Cardiac muscle cell (in vitro differentiated cells and primary cell): ENCODE data around the gene DUSP3. TPM values are rescaled to one million over a fixed set of nuclear protein-coding genes. Genes with fewer than 3 reads are reported as not detected.

Experiments used
- DNase-seq, 2 donors: peaks; one replicate each; pipeline versions ENCODE4 v3.0.0 to v3.0.0-alpha.2; 2010 to 2017; ENCODE audit warnings: low read depth in 1 of 2, low spot score in 1 of 2
- H3K27ac ChIP-seq: fragments of 200-600 bp; sonication (generic); 2 replicates; pipeline ENCODE4 v1.5.1; 2016
- H3K27me3 ChIP-seq: fragments of 200-600 bp; sonication (generic); 2 replicates; pipeline ENCODE4 v1.6.0; 2016; ENCODE audit warnings: control low read depth
- H3K36me3 ChIP-seq: fragments of 200-600 bp; sonication (generic); 2 replicates; pipeline ENCODE4 v1.5.1; 2016; ENCODE audit warnings: control low read depth
- H3K4me1 ChIP-seq: fragments of 200-600 bp; sonication (generic); 2 replicates; pipeline ENCODE4 v1.8.1; 2017; ENCODE audit warnings: low read depth, mild to moderate bottlenecking, mixed run types
- H3K4me3 ChIP-seq: fragments of 200-600 bp; sonication (generic); 2 replicates; pipeline ENCODE4 v1.5.1; 2016; ENCODE audit warnings: mild to moderate bottlenecking
- H3K9me3 ChIP-seq: fragments of 200-600 bp; sonication (generic); 2 replicates; pipeline ENCODE4 v1.5.1; 2017; ENCODE audit warnings: low read depth, mild to moderate bottlenecking, control low read depth
- polyA plus RNA-seq: library from polyadenylated mRNA; unstranded; fragments of >200 nt; fragmentation: Nextera tagmentation; extraction: Ambion mirVana; gene quantifications from 2 replicates; pipeline ENCODE4 v1.2.1, GENCODE V29; 2016
- total RNA-seq: library from RNA; depleted of rRNA; stranded (reverse); fragments of >200 nt; gene quantifications from 2 replicates; pipeline ENCODE4 v1.2.3, GENCODE V29; 2016
- TF ChIP-seq, protein P1 (sequence below): IDR thresholded peaks from 2 replicates; pipeline ENCODE4 v1.5.1; 2012; ENCODE audit warnings: low read depth, mild to moderate bottlenecking, low read length

Gene DUSP3
- total and polyA plus RNA-seq, 2 experiments from 2014 or later = 58.7 to 66.2 TPM

DNA sequence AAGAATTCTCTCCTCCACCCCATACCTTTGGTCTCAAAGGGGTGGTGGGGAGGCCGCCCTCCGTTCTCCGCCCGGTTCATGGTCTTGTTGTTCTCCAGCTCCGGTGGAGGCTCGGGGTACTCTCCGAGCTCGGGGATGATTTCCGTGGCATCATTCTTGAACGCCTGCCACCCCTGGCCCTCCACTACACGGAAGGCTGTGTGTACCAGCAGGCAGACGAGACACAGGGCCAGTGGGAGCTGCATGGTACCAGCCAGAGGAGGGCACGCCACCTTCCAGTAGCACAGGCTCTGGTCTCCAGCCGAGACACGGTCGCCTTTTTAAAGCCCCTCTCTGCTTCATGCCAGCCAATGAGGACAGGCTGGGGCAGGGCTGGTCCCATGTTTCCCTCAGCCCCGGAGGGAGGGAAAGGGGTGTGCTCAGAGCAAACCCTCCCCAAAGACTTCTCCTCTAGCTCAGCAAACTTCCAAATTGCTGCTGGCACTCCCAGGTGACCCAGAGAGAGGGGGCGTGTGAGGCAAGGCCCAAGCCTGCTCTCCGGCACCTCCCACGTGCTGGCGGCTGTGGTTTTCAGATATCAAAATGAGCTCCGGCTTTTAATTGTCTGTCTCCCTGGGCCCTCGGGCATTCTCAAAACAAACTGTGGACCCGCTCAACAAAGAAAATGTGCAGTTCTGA, 20.1 kb downstream of the DUSP3 start, which contains the start of gene SOST:
TSS of gene SOST (minus strand) at position 295 of the 678 bp plus-strand sequence. CDS start at position 245, 50 bp downstream.
- no peak within 1 kb of the TSS for H3K27ac ChIP-seq
- H3K9me3 ChIP-seq = no peaks in the 10 kb centered on the region
- no peak within 1 kb of the TSS for H3K4me3 ChIP-seq
- peaks cover 30% of the 10 kb centered on the region for H3K27me3 ChIP-seq
- peak in 1 of 2 donors; percentile 27 for DNase-seq
- H3K36me3 ChIP-seq = no peaks in the 10 kb centered on the region
- TF ChIP-seq, protein P1, sequence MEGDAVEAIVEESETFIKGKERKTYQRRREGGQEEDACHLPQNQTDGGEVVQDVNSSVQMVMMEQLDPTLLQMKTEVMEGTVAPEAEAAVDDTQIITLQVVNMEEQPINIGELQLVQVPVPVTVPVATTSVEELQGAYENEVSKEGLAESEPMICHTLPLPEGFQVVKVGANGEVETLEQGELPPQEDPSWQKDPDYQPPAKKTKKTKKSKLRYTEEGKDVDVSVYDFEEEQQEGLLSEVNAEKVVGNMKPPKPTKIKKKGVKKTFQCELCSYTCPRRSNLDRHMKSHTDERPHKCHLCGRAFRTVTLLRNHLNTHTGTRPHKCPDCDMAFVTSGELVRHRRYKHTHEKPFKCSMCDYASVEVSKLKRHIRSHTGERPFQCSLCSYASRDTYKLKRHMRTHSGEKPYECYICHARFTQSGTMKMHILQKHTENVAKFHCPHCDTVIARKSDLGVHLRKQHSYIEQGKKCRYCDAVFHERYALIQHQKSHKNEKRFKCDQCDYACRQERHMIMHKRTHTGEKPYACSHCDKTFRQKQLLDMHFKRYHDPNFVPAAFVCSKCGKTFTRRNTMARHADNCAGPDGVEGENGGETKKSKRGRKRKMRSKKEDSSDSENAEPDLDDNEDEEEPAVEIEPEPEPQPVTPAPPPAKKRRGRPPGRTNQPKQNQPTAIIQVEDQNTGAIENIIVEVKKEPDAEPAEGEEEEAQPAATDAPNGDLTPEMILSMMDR = no peak
- H3K4me1 ChIP-seq = no peaks in the 10 kb centered on the region

DNA sequence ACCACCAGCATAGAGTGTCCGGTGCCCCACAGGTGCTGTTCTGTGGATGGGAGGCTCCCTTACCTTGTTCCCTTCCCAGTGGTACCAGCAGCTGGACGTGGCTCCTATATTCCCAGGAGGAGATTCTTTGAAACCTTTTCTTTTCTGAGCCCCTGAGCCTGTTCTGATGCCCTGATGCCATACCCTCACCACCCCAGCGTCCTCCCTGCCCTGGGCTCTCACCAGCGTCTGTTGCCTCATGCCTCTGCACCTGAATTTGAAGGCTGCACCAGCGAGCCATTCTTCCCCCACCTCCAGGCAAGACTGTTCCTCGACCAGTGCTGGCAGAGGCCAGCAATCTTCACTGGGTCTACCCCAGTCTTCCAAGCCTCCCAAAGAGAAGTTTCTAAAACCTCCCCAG, 20.7 kb downstream of the DUSP3 start:
- no peaks in the 10 kb centered on the region for H3K4me1 ChIP-seq
- no peak overlapping the region for H3K4me3 ChIP-seq
- H3K36me3 ChIP-seq = no peaks in the 10 kb centered on the region
- DNase-seq = no peak
- no peak overlapping the region for H3K27ac ChIP-seq
- H3K27me3 ChIP-seq = peaks cover 35% of the 10 kb centered on the region
- TF ChIP-seq, protein P1 = no peak
- H3K9me3 ChIP-seq = no peaks in the 10 kb centered on the region

DNA sequence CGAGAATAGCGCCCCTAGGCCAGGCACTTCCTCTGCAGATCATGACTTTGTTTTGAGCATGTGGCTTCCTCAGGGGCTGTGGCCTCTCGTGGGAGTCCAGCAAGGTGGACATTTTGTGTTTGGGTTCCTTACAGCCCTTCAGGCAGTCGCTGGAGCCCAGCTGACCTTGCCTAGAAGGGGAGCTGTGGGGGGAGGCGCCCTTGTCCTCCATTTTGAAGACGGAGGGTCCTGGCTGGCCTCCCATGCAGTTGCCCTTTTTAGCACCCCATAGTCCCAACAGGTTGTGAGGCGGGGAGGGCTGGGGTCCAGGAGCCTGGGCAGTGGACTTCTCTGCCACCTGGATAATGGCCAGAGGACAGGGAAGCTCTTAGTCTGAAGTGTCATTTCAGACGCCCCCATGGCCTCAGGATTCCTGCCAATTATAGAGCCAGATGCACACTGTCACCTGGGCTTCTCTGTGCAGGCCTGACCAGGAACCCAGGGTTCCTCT, 21.6 kb downstream of the DUSP3 start:
- TF ChIP-seq, protein P1 = no peak
- no peak overlapping the region for H3K27ac ChIP-seq
- H3K27me3 ChIP-seq = peaks cover 39% of the 10 kb centered on the region
- H3K9me3 ChIP-seq = no peaks in the 10 kb centered on the region
- DNase-seq = no peak
- H3K4me3 ChIP-seq = no peak overlapping the region
- no peaks in the 10 kb centered on the region for H3K36me3 ChIP-seq
- no peaks in the 10 kb centered on the region for H3K4me1 ChIP-seq

DNA sequence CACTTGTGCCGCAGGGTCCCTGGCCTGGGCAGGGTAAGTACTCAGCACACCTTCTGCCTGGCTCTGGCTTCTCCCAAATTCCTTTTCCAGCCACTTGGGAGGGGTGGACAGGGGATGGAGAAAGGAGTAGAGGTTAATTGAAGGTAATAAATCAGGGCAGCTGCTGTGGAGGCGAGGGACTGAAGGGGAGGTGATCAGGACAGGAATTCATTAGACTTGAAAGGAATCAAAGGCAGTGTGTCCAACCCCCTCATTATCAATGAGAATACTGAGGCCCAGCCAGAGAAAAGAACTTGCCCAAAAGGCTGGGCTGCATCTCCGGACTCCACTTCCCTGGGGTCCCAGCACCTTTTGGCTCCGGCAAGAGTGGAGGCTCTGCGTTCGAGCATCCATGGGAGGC, 22.6 kb downstream of the DUSP3 start:
- H3K27me3 ChIP-seq = peaks cover 39% of the 10 kb centered on the region
- no peaks in the 10 kb centered on the region for H3K4me1 ChIP-seq
- H3K9me3 ChIP-seq = no peaks in the 10 kb centered on the region
- no peak overlapping the region for H3K4me3 ChIP-seq
- TF ChIP-seq, protein P1 = no peak
- no peaks in the 10 kb centered on the region for H3K36me3 ChIP-seq
- no peak overlapping the region for H3K27ac ChIP-seq
- DNase-seq = no peak

DNA sequence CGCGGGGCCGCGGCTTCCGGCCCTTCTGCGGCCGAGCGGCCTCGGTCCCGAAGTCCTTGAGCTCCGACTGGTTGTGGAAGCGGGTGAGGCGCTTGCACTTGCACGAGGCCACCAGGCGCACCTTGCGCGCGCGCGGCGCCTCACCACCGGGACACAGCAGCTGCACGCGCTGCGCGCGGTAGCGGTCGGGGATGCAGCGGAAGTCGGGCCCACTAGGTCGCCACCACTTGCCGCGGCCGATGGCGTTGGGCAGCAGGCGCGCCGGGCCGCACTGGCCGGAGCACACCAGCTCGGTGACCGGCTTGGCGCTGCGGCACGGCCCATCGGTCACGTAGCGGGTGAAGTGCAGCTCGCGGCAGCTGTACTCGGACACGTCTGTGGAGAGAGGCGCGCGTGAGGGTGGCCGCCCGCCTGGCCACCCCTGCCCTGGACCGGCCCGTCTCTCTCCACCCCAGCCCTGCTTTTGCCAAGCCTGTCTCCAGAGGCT, 23.3 kb downstream of the DUSP3 start:
- TF ChIP-seq, protein P1 = peak; percentile 2
- peak; percentile 41 to 43 for DNase-seq
- Histone ChIP-seq H3K4me1 (no peaks in the 10 kb centered on the region), H3K9me3 (no peaks in the 10 kb centered on the region), H3K27ac (no peak overlapping the region), H3K36me3 (no peaks in the 10 kb centered on the region), H3K27me3 (peaks cover 39% of the 10 kb centered on the region), H3K4me3 (no peak overlapping the region)
